GM12892 (cell line): ENCODE data around the gene CNOT4. TPM values are rescaled to one million over a fixed set of nuclear protein-coding genes. Genes with fewer than 3 reads are reported as not detected.

Experiments
- DNase-seq: peaks from one replicate; pipeline ENCODE4 v3.0.0; 2011; ENCODE audit not compliant: insufficient read length
- FAIRE-seq: peaks from 2 replicates; lab custom pipeline; 2011; peaks lifted over from hg19 to GRCh38; lab: Jason Lieb, UNC
- POLR2A ChIP-seq: IDR thresholded peaks from 2 replicates; pipeline ENCODE4 v1.6.1; 2011; ENCODE audit warnings: low read depth, low read length, control low read depth
- POLR2AphosphoS5 ChIP-seq: IDR thresholded peaks from 2 replicates; pipeline ENCODE4 v1.6.1; 2011; ENCODE audit warnings: low read depth, low read length, control low read depth
- TAF1 ChIP-seq: IDR thresholded peaks from 2 replicates; pipeline ENCODE4 v1.6.1; 2011; ENCODE audit warnings: low read depth, mild to moderate bottlenecking, control low read depth, low read length, borderline replicate concordance
- polyA plus RNA-seq: library from polyadenylated mRNA; unstranded; fragments of >200 nt; gene quantifications from one replicate; pipeline ENCODE4 v1.2.1, GENCODE V29; 2012; ENCODE audit warnings: missing spikeins, inconsistent platforms; ENCODE audit not compliant: missing spikeins

The CNOT4 gene, protein sequence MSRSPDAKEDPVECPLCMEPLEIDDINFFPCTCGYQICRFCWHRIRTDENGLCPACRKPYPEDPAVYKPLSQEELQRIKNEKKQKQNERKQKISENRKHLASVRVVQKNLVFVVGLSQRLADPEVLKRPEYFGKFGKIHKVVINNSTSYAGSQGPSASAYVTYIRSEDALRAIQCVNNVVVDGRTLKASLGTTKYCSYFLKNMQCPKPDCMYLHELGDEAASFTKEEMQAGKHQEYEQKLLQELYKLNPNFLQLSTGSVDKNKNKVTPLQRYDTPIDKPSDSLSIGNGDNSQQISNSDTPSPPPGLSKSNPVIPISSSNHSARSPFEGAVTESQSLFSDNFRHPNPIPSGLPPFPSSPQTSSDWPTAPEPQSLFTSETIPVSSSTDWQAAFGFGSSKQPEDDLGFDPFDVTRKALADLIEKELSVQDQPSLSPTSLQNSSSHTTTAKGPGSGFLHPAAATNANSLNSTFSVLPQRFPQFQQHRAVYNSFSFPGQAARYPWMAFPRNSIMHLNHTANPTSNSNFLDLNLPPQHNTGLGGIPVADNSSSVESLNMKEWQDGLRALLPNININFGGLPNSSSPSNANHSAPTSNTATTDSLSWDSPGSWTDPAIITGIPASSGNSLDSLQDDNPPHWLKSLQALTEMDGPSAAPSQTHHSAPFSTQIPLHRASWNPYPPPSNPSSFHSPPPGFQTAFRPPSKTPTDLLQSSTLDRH
- polyA plus RNA-seq: 9.1 TPM

- DNase-seq: peak; percentile 86
- FAIRE-seq: peak; percentile 91
- peak; percentile 83 for TF ChIP-seq POLR2AphosphoS5
- peak; percentile 94 for TF ChIP-seq POLR2A
- TF ChIP-seq TAF1: peak; percentile 78
These were observed at the start of gene CNOT4 for GRCh38 chr7:135509839-135510591. TSS of gene CNOT4 (minus strand) at chr7:135510102. CDS start at chr7:135438331, 71,771 bp downstream.

GRCh38 chr7:135558881-135559280 is 49.0 kb upstream of the CNOT4 start:
- no peak for DNase-seq
- no peak for TF ChIP-seq POLR2AphosphoS5
- no peak for TF ChIP-seq TAF1
- TF ChIP-seq POLR2A: no peak
- FAIRE-seq: no peak

- FAIRE-seq: peak; percentile 80
- TF ChIP-seq TAF1 (no peak; the same call in 1 of the 2 replicates), POLR2A (no peak), POLR2AphosphoS5 (no peak)
- peak; percentile 52 for DNase-seq
These were observed 48.5 kb upstream of the CNOT4 start for GRCh38 chr7:135558337-135558767.

- peak; percentile 92 for FAIRE-seq
- TF ChIP-seq POLR2A: peak; percentile 91
- peak; percentile 87 for TF ChIP-seq TAF1
- peak; percentile 90 for TF ChIP-seq POLR2AphosphoS5
- peak; percentile 57 for DNase-seq
These were observed 47.8 kb upstream of the CNOT4 start, which contains the start of gene NUP205 for GRCh38 chr7:135557455-135558336. TSS of gene NUP205 (plus strand) at chr7:135557917. CDS start at chr7:135557945, 28 bp downstream.

DNA sequence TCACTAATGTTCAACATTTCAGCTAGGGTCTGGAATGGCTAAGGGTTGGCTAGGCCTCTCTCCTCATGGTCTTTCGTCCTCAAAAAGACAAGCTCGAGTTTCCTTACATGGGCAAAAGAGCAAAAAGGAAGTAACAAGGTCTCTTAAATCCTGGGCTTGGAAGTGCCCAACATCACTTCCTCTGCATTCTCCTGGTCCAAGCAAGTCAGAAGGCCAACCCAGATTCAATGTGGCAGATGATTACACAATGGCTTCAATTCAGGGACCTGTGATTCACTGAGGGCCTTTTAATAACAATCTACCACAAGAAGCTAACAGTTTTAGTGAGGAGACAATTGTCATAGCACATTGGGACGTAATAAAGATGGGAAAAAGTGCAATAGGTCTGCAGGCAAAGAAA is 43.4 kb upstream of the CNOT4 start:
- FAIRE-seq (no peak), DNase-seq (no peak)
- TF ChIP-seq POLR2A (no peak), TAF1 (no peak), POLR2AphosphoS5 (no peak)

DNA sequence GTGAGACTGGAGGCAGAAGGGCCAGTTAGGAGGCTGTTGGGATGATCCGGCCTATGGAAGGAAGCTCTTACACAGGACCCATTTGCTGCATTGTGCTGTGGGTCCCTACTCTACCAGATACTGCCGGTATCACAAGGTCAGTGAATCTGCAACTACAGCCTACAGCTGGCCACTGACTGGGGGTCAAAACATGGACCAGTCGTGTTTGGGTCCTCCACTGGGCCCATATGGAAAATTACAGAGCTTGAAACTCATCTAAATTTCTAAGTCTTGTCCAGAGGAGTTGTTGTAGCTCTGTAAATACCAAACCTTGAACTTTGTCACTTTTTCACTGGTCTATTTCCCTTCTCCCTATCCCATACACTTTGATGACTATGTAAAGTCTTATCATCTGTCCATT is 42.2 kb upstream of the CNOT4 start:
- FAIRE-seq (no peak), DNase-seq (no peak)
- TF ChIP-seq POLR2A (no peak), POLR2AphosphoS5 (no peak), TAF1 (no peak)

DNA sequence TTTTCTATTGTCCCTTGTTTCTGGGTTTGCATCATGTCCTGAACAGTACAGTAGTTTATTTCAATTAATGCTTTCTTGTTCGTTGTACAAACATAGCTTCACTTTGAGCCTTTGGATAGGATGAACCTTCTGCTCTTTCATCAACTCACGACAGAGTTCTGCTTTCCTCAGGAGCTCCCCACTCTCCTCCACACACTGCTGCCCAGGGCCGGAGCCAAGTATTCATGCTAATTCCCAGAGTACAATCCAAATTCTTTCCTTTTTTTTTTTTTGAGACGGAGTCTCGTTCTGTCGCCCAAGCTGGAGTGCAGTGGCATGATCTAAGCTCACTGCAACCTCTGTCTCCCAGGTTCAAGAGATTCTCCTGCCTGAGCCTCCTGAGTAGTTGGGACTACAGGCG is 40.3 kb upstream of the CNOT4 start:
- DNase-seq: no peak
- no peak for FAIRE-seq

DNA sequence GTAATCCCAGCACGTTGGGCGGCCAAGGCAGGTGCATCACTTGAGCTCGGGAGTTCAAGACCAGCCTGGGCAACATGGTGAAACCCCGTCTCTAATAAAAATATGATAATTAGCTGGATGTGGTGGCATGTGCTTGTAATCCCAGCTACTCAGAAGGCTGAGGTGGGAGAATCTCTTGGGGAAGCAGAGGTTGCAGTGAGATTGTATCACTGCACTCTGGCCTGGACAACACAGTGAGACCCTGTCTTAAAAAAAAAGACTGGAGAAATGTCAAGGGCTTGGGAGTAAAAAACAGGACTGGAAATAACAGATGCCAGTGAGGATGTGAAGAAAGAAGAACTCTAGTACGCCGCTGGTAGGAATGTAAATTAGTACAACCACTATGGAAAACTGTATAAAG is 31.1 kb upstream of the CNOT4 start:
- FAIRE-seq (no peak), DNase-seq (no peak)
- TF ChIP-seq POLR2AphosphoS5: no peak
- no peak for TF ChIP-seq POLR2A
- no peak for TF ChIP-seq TAF1

More for the DNA sequence above, 40.3 kb upstream of the CNOT4 start:
- TF ChIP-seq POLR2AphosphoS5: no peak
- TF ChIP-seq TAF1: no peak
- no peak for TF ChIP-seq POLR2A

DNA sequence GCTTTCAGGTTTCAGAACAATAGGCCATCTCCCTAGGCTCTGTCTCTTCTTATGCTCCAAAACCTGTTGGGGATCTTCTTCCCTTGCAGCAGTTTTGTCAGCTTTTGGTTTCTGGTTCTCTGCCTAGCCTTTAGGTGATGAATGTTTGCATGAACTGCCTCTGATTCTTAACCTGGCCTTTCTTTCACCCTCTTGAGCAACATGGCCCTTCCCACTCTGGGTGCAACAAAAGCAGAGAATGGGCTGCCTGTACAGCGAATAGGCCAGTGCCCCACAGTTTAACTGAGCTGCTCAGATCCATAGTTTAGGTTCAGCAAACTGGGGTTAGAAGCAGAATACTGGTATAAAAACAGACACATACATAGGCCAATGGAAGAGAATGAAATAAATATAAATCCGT is 29.7 kb upstream of the CNOT4 start:
- FAIRE-seq (no peak), DNase-seq (no peak)
- TF ChIP-seq TAF1: no peak
- TF ChIP-seq POLR2AphosphoS5: no peak
- TF ChIP-seq POLR2A: no peak

DNA sequence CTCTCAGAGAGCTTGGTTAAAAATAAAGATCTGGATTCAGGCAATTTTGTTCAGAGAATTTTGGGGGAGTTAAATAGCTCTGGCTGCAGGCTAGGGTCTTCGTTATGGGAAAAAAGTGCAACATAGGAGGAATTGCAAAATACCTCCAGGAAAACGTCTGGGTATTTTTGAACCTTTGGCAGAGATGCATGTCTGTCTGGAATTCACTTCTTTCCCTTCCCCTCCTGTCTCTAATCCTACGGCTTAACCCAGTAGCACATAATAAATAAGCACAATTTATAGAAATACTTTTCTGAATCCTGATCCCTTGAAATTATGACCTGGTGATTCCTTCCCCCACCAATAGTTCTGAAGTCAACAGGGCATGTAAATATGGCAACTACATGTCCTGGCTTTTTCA is 28.5 kb upstream of the CNOT4 start:
- TF ChIP-seq TAF1: no peak
- DNase-seq: no peak

More for the DNA sequence above, 28.5 kb upstream of the CNOT4 start:
- FAIRE-seq: no peak
